Stimulated activated CD8-positive, alpha-beta memory T cell treated with anti-CD3 and anti-CD28 coated beads, Interleukin-2, amount 100 ng/mL, for 48 hours (primary cell): Measurements from ENCODE around the gene KPNA1.
"Not testable (repeated sequence)": the region's sequence is repeated elsewhere in the genome, so short reads cannot be mapped to it uniquely, and the experiment has no call there.

Source experiments
- DNase-seq, 2 donors: peaks; one replicate each; pipeline ENCODE4 v3.0.0-alpha.2; 2020; ENCODE audit warnings: low read depth in 2 of 2

The KPNA1 gene

GRCh38 chr3:122520861-122521260 is 6.1 kb upstream of the KPNA1 start:
- DNase-seq, result no peak

DNA sequence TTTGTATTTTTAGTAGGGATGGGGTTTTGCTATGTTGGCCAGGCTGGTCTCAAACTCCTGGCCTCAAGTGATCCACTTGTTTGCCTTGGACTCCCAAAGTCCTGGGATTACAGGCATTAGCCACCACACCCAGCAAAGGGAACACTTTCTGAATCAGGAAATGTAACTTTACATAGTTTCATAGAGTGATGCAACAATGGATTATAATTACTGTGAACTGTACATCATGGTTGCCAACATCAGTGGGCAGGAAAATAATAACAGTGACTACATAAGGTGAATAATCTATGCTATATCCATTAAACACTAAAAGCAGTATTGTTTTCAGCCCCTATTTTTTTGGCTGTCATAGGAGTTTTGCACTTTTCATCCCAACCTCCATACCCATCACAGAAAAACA is 5.0 kb upstream of the KPNA1 start:
- no peak for DNase-seq

DNA sequence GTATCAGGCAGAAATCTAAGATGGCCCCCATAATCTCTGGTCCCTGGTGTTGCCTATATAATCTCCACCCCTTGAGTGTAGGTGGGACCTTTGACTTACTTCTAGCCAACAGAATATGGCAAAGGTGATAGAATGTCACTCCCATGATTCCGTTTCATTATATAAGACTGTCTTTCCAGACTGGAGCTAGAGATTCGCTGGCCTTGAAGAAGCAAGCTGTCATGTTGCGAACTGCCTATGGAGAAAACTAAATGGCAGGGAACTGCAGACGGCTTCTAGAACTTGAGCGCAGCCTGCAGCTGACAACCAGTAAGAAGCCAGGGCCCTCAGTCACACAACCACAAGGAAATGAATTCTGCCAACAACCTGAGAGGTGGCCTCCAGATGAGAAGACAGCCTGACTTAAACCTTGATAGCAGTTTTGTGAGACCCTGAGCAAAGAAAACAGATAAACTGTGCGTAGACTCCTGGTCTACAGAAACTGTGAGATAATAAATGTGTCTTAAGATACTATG is 2.2 kb upstream of the KPNA1 start:
- DNase-seq, result no peak

DNA sequence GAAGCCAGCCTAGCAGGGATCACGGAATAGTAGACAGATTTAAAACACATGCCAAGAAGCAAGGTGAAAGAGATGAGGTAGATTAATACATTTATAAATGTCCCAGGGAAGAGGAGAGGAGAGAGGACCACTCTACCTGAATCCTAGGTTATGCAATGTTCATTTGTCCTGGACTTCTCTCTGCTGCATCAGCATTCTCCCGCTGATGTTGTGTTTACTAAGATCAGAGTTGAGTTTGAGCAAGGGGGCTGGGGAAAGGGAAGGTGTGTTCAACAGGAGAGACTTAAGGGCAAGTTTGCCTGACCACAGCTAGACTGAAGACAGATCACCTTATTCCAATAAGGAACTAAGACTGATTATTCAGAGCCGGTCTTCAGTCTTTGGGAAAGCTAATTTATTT is 1.1 kb upstream of the KPNA1 start:
- DNase-seq, result no peak

- DNase-seq, result no peak
These were observed 305 bp upstream of the KPNA1 start for GRCh38 chr3:122515020-122515468.

- no peak for DNase-seq
These were observed 1.2 kb downstream of the KPNA1 start for GRCh38 chr3:122513386-122514122.

- DNase-seq, result no peak
These were observed 2.5 kb downstream of the KPNA1 start for GRCh38 chr3:122512284-122512683.

DNA sequence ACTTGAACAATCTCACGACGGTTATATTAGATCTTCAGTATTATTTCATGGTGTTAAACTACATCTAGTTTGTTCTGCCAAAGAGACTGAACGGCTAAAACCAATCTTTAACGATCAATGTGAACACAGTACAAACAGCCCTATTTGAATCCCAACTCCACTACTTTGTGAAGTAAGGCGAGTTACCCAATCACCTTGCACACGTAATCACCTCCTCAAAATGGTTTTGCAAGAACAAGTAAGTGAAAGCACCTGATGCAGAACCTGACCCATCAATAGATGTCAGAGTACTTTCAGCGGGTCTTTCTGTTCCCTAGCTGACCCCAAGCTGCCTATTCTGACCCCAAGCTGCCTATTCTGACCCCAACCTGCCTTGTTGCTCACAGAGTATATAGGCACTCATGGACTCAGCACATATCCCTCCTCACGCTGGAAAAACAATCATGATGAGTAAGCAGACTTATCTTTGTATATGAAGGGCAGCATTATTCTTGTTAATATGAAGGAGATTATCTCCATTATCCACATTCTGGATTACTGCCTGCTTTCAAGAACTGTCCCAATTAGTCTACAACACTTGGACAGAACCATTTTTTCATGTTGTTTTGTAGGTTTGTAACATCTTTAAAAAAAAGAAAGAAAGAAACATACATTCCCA is 3.7 kb downstream of the KPNA1 start:
- DNase-seq, result no peak

DNA sequence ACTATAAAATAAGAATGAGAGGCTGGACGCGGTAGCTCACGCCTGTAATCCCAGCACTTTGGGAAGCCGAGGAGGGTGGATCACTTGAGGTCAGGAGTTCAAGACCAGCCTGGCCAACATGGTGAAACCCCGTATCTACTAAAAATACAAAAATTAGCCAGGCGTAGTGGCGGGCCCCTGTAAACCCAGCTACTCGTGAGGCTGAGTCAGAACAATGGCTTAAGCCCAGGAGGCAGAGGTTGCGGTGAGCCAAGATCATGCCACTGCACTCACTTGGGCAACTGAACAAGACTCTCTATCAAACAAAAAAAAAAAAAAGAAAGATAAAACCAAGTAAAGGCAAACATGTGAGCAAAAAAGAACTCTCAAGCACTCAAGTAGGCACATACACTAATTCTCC is 5.8 kb downstream of the KPNA1 start:
- DNase-seq, result not testable (repeated sequence)

DNA sequence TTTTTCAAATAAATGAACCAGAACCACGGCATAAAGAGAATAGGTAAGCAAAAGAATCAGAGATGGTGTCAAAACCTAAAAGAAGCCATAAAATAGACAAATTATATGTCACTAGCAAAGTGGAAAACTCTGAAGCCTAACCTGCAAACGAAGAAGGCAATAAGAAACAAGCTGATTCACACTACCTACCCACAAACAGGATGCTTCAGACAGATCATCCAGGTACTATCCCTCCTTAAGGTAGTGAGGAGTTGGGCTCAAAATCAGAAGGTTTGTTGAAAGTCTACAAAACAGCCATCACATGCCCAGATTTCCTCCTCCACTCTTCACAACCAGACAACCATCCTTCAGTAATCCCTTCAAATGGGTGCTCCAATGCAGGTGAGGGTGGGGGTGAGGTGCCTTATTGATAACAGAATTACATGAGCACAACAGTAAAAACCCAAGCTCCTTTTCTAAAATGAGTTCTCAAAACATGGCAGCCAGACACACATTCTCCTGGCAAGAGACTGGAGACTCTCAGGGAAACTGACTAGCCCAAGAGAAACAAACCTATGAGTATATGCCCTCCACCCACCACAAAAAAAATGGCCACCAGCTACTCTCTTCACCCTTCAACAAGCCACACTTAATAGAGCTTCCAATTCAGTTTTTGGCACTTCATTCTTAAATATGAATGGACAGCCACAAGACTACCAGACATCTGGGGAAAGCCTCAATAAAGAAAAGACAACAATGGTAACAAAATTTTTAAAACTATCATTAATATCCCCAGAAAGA is 6.4 kb downstream of the KPNA1 start:
- no peak for DNase-seq

- DNase-seq, result no peak
These were observed 8.3 kb downstream of the KPNA1 start for GRCh38 chr3:122506450-122506849.

GRCh38 chr3:122505676-122506075 is 9.1 kb downstream of the KPNA1 start:
- no peak for DNase-seq

GRCh38 chr3:122502941-122503340 is 11.8 kb downstream of the KPNA1 start:
- DNase-seq, result no peak

DNA sequence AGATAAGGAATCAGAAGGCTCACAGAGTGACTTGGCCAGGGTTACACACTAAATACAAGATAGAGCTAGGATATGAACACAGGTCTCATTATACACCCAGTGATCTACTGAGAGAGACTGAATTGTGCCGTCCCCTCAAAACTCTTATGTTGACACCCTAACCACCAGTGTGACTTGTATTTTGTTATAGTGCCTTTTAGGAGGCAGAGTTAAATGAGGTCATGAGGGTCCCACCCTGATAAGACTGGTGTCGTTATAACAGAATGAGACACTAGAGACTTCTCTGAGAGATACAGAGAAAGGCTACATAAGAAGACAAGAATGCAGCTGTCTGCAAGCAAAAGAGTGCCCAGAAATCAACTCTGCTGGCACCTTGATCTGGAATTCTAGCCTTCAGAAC is 12.6 kb downstream of the KPNA1 start:
- no peak for DNase-seq

DNA sequence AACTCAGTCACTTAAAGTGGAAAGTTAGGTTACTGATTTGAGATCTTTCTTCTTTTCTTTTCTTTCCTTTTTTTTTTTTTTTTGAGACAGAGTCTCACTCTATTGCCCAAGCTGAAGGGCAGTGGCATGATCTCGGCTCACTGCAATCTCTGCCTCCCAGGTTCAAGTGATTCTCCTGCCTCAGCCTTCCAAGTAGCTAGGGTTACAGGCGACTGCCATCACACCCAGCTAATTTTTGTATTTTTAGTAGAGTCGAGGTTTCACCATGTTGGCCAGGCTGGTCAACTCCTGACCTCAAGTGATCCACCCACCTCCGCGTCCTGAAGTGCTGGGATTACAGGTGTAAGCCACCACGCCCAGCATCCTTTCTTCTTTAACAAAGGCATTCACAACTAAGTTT is 13.8 kb downstream of the KPNA1 start:
- DNase-seq, result not testable (repeated sequence)

DNA sequence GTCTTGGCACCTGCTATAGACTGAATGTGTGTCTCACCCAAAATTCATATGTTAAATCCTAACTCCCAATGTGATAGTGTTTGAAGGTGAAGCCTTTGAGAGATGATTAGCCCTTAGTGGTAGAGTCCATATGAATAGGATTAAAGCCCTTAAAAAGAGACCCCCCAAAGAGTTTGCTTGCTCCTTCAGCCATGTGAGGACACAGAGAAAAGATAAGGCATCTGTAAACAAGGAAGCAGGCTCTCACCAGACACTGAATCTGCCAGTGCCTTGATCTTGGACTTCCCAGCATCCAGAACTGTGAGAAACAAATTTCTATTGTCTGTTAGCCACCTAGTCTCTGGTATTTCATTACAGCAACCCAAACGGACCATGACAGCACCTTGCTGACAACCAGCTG is 16.6 kb downstream of the KPNA1 start:
- no peak for DNase-seq

DNA sequence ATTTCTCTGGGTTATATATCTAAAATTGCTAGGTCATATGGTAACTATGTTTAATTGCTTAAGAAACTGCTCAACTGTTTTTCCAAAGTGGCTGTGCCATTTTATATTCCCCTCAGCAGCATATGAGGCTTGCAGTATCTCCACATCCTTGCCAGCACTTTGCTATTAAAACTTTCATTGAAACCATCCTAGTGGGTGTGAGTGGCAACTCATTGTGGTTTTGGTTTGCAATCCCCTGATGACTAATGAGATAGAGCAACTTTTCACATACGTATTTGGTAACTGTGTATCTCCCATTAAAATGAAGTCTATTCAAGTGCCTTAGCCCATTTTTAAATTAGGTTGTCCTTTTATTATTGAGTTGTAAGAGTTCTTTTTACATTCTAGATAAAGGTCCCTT is 17.3 kb downstream of the KPNA1 start:
- DNase-seq, result no peak

DNA sequence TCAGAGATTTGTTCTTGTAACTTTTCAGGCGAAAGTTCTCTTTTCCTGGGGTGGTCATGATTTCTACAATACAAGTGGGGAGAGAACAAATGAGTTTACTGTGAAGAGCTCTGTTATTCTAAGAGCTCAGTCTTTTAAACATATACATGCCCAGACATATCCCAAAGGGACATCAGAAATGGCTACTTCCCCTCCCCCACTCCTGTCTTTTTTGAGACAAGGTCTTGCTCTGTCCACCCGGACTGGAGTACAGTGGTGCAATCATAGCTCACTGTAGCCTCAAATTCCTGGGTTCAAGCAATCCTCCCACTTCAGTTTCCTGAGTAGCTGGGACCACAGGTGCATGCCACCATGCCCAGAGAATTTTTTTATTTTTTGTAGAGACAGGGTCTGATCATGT is 18.2 kb downstream of the KPNA1 start:
- DNase-seq, result no peak

- no peak for DNase-seq
These were observed 21.4 kb downstream of the KPNA1 start for GRCh38 chr3:122493296-122493695.

DNA sequence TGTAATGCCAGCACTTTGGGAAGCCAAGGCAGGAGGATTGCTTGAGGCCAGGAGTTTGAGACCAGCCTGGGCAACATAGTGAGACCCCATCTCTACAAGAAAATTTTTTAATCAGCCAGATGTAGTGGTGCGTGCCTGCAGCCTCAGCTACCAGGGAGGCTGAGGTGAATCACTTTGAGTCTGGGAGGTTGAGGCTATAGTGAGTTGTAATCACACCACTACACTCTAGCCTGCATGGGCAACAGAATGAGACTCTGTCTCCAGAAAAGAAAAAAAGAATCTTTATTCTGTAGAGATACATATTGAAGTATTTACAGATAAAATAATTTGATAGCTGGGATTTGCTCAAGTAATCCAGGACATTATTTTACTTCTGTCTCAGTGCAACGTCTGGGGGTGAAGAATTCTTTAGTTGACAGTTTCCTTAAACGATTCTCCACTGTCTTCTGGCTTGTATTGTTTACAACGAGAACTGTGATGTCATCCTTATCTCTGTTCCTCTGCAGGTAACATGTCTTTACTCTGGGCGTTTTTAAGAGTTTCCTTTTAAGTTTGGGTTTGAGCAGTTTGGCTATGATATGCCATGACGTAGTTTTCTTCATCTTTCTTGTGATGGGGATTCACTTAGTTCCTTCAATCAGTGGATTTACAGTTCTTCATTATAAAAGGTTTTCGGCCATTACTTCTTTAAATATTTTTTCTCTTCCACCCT is 26.3 kb downstream of the KPNA1 start:
- DNase-seq, result no peak

GRCh38 chr3:122484985-122485384 is 29.8 kb downstream of the KPNA1 start:
- DNase-seq, result no peak

DNA sequence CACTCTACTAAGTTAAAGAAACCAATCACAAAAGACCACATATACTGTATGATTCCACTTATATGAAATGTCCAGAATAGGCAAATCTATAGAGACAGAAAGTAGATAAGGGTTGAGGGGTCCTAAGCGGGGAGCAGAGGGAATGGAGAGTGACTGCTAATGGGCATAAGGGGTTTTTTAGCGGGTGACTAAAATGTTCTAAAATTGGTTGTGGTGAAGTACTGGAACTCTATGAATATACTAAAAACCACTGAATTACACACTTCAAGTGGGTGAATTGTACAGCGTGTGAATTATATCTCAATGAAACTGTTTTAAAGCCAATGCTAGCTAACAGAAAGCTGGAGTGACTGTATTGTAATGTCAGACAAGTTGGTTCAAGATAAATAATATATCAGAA is 33.3 kb downstream of the KPNA1 start:
- no peak for DNase-seq
